HG03457 (cell line): ENCODE results near the gene RACGAP1.

Experiments used
- ATAC-seq: cut with Tn5 transposase; IDR thresholded peaks from one replicate; pipeline ENCODE4 v1.9.1; 2021; ENCODE audit warnings: moderate number of reproducible peaks; ENCODE audit not compliant: unreplicated experiment

The RACGAP1 gene

GRCh38 chr12:49945394-49946080 is 79.8 kb downstream of the RACGAP1 start:
- no peak for ATAC-seq

DNA sequence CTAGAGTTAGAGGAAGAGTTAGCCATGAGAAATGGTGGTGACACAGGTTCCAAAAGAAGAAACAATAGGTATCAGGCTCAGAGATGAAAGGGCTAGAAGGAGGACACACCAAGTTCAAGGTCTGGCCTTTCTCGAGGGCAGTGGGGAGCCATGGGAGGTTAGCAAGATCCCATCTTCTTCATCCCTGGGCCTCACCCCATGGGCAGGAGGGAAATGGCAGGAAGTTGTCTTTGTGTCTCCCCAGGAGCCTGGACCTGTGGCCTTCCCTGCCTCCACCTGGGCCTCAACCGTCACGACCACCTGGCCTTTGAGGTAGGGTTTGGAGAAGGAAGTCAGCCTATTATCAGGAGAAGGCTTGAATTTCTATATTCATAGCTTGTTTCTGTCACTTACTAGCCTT is 80.6 kb downstream of the RACGAP1 start:
- ATAC-seq = no peak

- ATAC-seq = no peak
Observed at GRCh38 chr12:49944046-49944445, 81.2 kb downstream of the RACGAP1 start.

DNA sequence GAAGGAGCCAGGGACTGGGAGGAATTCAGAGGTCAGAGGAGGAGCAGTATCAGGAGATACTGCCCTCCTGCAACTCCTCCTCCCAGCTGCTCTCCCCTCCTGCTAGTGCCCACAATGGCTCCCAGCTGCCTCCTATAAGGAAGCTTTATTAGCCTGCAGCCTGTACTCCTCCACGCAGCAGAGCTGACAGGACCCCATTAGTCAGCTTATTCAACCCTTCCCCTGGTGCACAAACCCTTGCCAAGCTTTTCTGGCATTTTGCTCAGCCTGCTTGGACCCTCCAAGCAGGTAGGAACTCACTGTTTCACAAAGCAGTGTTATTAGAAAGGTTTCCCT is 81.7 kb downstream of the RACGAP1 start:
- no peak for ATAC-seq

- ATAC-seq = no peak
Observed at GRCh38 chr12:49942921-49943624, 82.2 kb downstream of the RACGAP1 start.

GRCh38 chr12:49942512-49942893 is 82.8 kb downstream of the RACGAP1 start:
- no peak for ATAC-seq

GRCh38 chr12:49941556-49942511 is 83.5 kb downstream of the RACGAP1 start:
- ATAC-seq = no peak

DNA sequence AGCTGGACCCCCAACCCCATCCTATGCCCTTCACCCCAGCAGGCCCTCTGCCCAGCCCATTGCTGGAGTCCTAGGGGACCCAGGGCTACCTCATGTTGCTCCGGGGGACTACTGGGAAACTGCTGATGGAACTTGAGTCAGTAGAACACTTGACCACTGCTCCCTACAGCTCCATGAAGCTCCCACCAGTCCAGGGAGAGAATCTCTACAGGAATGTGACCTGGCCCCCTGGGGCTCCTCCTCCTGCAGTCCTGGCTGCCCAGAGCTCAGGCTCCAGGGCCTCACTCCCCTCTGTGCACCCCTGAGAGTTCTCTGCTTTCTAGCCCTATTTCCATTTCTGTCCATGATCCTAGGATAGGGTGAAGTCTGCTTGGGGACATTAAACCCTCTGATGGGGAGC is 85.6 kb downstream of the RACGAP1 start:
- no peak for ATAC-seq

DNA sequence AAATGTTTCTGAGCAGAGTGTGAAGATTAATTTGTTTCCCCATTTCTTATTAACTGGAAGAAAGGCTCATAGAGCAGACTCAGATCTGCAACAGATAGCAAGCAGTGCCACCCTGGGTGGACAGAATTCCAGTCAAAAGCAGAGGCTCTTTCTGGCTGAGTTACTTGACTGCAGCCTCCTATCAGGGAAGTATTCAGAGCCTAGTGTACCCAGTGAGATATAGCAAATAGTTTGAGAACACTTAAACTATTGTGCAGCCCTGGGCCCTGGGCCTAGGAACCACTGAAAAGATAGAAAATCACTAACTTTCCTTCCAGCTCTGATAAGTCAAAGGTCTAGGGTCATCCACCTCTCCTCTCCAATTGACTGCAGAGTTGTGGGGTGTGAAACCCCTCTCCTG is 86.0 kb downstream of the RACGAP1 start:
- no peak for ATAC-seq
